Measurements from ENCODE around the gene RWDD2A.

- TF ChIP-seq CTCF (IDR thresholded peaks at IDR 0.05): no peak
- TF ChIP-seq POLR2A (IDR thresholded peaks at IDR 0.05): no peak
Measured at GRCh38 chr6:83167726-83168278, 25.4 kb upstream of the RWDD2A start.
